Measurements from ENCODE around the gene COMTD1. TPM values are rescaled to one million over a fixed set of nuclear protein-coding genes. Genes with fewer than 3 reads are reported as not detected.
A peak's percentile ranks its signal among the peaks of the same experiment; 100 is the strongest.
"Not testable (repeated sequence)": the region's sequence is repeated elsewhere in the genome, so short reads cannot be mapped to it uniquely, and the experiment has no call there.

Gene COMTD1
- total RNA-seq, 4 donors from 2014 or later, result 32.4 to 69.8 (median 46.7) TPM

DNA sequence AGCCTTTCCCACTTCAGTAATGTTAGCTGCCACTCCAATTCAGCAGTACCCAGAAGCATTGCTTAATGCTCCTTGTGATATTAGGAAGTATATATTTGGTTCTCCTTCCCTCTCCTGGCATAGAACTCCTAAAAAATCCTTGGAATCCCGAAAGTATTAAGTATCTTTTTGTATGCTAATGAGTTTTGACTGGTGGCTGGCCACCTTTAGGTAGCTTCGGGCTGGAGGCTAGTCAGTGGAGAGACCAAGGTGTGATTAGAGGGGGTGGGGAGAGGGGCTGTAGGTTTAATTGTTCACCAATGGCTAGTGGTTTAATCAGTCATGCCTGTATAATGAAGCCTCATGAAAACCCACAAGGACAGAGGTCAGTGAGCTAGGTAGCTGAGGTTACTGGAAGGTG is 12.2 kb downstream of the COMTD1 start:
- peak in 1 of 2 donors; percentile 9 for DNase-seq (ENCODE audit: low spot score in 2 of 2)
- H3K9me3 ChIP-seq, result no peaks in the 10 kb centered on the region
- no peaks in the 10 kb centered on the region for H3K27me3 ChIP-seq
- H3K27ac ChIP-seq, result peak overlapping the region; percentile 87
- TF ChIP-seq, protein P1, sequence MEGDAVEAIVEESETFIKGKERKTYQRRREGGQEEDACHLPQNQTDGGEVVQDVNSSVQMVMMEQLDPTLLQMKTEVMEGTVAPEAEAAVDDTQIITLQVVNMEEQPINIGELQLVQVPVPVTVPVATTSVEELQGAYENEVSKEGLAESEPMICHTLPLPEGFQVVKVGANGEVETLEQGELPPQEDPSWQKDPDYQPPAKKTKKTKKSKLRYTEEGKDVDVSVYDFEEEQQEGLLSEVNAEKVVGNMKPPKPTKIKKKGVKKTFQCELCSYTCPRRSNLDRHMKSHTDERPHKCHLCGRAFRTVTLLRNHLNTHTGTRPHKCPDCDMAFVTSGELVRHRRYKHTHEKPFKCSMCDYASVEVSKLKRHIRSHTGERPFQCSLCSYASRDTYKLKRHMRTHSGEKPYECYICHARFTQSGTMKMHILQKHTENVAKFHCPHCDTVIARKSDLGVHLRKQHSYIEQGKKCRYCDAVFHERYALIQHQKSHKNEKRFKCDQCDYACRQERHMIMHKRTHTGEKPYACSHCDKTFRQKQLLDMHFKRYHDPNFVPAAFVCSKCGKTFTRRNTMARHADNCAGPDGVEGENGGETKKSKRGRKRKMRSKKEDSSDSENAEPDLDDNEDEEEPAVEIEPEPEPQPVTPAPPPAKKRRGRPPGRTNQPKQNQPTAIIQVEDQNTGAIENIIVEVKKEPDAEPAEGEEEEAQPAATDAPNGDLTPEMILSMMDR (IDR thresholded peaks at IDR 0.05), result no peak
- no peak for TF ChIP-seq POLR2A (IDR thresholded peaks at IDR 0.05)
- no peak for TF ChIP-seq EP300 (IDR thresholded peaks at IDR 0.05)
- TF ChIP-seq POLR2AphosphoS5 (IDR thresholded peaks at IDR 0.05), result no peak
- peaks cover 58% of the 10 kb centered on the region for H3K36me3 ChIP-seq
- H3K4me3 ChIP-seq, result no peak overlapping the region
- 71% methylated on average over 2 of the region's 2 CpGs for WGBS
- peaks cover 54% of the 10 kb centered on the region for H3K4me1 ChIP-seq

DNA sequence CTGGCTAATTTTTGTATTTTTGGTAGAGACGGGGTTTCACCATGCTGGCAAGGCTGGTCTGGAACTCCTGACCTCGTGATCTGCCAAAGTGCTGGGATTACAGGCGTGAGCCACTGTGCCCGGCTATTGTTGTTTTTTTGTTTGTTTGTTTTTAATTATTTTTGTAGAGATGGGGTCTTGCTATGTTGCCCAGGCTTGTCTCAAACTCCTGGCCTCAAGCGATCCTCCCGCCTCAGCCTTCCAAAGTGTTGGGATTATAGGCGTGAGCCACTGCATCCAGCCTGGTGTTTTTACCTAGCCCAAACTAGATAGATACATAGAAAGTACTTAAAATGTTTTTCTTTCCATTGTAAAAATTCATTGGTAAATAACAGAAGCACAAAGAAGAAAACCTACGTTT is 14.3 kb downstream of the COMTD1 start:
- Histone ChIP-seq H3K36me3 (peaks cover 78% of the 10 kb centered on the region), H3K4me1 (peaks cover 46% of the 10 kb centered on the region)
- H3K27ac ChIP-seq, H3K9me3 ChIP-seq, H3K4me3 ChIP-seq, H3K27me3 ChIP-seq: not testable (repeated sequence)
- peak in 1 of 2 donors; percentile 17 for DNase-seq (ENCODE audit: low spot score in 2 of 2)
- WGBS, result 94% methylated on average over 8 of the region's 8 CpGs

DNA sequence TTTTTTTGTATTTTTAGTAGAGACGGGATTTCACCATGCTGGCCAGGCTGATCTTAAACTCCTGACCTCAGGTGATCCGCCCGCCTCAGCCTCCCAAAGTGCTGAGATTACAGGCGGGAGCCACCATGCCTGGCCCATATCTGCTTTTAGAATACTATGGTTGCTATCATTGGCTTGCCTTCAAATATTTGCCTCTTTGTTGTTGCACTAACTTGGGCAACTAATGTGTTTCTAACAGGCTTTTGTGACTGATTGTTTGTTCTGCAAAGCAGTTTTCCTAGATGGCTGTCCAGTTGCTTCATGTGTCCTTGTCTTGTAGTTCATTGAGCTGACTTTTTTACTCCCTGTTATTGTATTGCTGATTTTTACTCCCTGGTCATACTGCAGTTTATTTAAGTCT is 15.5 kb downstream of the COMTD1 start:
- DNase-seq (ENCODE audit: low spot score in 2 of 2), result no peak
- H3K9me3 ChIP-seq, result no peaks in the 10 kb centered on the region
- 75% methylated on average over 4 of the region's 4 CpGs for WGBS
- TF ChIP-seq EP300 (IDR thresholded peaks at IDR 0.05) (no peak), POLR2AphosphoS5 (IDR thresholded peaks at IDR 0.05) (no peak), POLR2A (IDR thresholded peaks at IDR 0.05) (no peak)
- TF ChIP-seq, protein P1 (IDR thresholded peaks at IDR 0.05), result no peak
- H3K36me3 ChIP-seq, result peaks cover 88% of the 10 kb centered on the region
- H3K4me3 ChIP-seq, result no peak overlapping the region
- H3K27ac ChIP-seq, result no peak overlapping the region
- H3K27me3 ChIP-seq, result no peaks in the 10 kb centered on the region
- peaks cover 42% of the 10 kb centered on the region for H3K4me1 ChIP-seq

DNA sequence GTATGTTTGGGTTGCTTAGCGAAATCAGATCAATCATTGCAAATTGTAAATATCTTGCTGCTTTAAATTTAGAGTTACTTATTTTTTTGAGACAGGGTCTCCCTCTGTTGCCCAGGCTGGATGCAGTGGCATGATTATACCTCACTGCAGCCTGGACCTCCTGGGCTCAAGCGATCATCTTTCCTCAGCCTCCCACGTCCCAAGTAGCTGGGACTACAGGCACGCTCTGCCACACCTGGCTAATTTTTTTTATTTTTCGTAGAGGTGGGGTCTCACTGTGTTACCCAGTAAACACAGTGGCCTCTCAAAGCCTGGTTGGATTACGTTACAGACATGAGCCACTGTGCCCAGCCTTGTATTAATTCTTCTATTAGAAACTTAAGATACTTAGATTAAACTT is 23.4 kb downstream of the COMTD1 start:
- Histone ChIP-seq H3K4me1 (peaks cover 60% of the 10 kb centered on the region), H3K4me3 (peak overlapping the region; percentile 93), H3K36me3 (peaks cover 51% of the 10 kb centered on the region), H3K9me3 (no peaks in the 10 kb centered on the region), H3K27ac (peak overlapping the region; percentile 100), H3K27me3 (no peaks in the 10 kb centered on the region)
- peak in 1 of 2 donors; percentile 17 for DNase-seq (ENCODE audit: low spot score in 2 of 2)
- WGBS, result 83% methylated on average over 6 of the region's 6 CpGs
- TF ChIP-seq POLR2A (IDR thresholded peaks at IDR 0.05) (no peak), EP300 (IDR thresholded peaks at IDR 0.05) (no peak), POLR2AphosphoS5 (IDR thresholded peaks at IDR 0.05) (no peak)
- TF ChIP-seq, protein P1 (IDR thresholded peaks at IDR 0.05), result no peak

DNA sequence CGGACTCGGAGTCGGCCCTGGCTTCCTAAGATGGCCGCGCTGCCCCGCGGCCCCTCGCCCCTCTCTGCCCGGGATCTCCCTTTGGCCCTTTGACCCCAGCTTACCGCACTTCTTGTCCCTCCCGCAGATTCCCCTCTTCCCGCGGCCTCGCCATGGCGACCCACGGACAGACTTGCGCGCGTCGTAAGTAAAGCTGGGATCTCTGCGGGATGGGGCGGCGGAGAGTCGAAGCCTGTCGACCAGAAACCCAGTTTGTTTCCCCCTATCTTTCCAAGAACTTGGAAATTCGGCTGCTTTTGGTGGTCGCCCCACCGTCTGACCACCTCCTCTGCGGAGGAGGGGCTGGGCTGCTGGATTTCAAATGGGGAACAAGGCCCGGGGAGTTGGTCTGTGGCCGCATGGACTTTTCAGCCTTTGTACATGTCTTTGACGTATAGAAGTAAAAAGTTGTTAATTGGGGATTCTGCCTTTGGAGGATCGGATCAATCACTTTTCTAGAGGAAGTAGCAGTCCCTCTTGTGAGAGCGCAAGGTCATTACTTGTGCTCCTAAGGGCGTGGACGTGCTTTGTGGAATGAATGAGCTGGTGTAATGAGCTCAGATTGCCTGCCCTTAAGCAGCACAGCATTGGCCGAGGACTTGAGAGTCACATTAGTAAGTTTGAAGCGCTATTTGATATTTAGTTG is 24.6 kb downstream of the COMTD1 start:
- H3K9me3 ChIP-seq, result no peaks in the 10 kb centered on the region
- peak in 1 of 2 donors; percentile 62 for DNase-seq (ENCODE audit: low spot score in 2 of 2)
- no peaks in the 10 kb centered on the region for H3K27me3 ChIP-seq
- 1% methylated on average over 32 of the region's 38 CpGs for WGBS
- H3K4me3 ChIP-seq, result peak overlapping the region; percentile 93
- H3K27ac ChIP-seq, result peak overlapping the region; percentile 100
- TF ChIP-seq, protein P1 (IDR thresholded peaks at IDR 0.05), result no peak
- TF ChIP-seq POLR2A (IDR thresholded peaks at IDR 0.05) (no peak), POLR2AphosphoS5 (IDR thresholded peaks at IDR 0.05) (no peak), EP300 (IDR thresholded peaks at IDR 0.05) (no peak)
- H3K4me1 ChIP-seq, result peaks cover 63% of the 10 kb centered on the region
- peaks cover 39% of the 10 kb centered on the region for H3K36me3 ChIP-seq
